Nephron (organoid): ENCODE measurements around the gene TAOK1.
A peak's percentile ranks its signal among the peaks of the same experiment; 100 is the strongest.

Source experiments
- H3K27ac Mint-ChIP-seq, 3 experiments: 2 replicates each; pipeline ENCODE4 v1.8.0; 2020; ENCODE audit warnings: mixed read lengths in 3 of 3, mild to moderate bottlenecking in 2 of 3, moderate library complexity in 1 of 3
- H3K27me3 Mint-ChIP-seq: 2 replicates; pipeline ENCODE4 v1.8.0; 2021; ENCODE audit warnings: low read depth, mild to moderate bottlenecking, moderate library complexity, mixed read lengths
- H3K36me3 Mint-ChIP-seq: 2 replicates; pipeline ENCODE4 v1.8.0; 2020; ENCODE audit warnings: low read depth, mixed read lengths
- H3K4me1 Mint-ChIP-seq: 2 replicates; pipeline ENCODE4 v1.8.0; 2020; ENCODE audit warnings: mixed read lengths
- H3K4me3 Mint-ChIP-seq, 3 experiments: 2 replicates each; pipeline ENCODE4 v1.8.0; 2020; ENCODE audit warnings: mild to moderate bottlenecking in 3 of 3, mixed read lengths in 3 of 3, moderate library complexity in 2 of 3
- H3K9me3 Mint-ChIP-seq: 2 replicates; pipeline ENCODE4 v1.8.0; 2020; ENCODE audit warnings: mixed read lengths
- CTCF ChIP-seq, 3 experiments: fragments of 200-600 bp; sonication (generic); IDR thresholded peaks; one replicate each; pipeline ENCODE4 v1.5.0; 2021; ENCODE audit warnings: antibody characterized with exemption in 3 of 3; ENCODE audit not compliant: unreplicated experiment in 3 of 3

The TAOK1 gene

DNA sequence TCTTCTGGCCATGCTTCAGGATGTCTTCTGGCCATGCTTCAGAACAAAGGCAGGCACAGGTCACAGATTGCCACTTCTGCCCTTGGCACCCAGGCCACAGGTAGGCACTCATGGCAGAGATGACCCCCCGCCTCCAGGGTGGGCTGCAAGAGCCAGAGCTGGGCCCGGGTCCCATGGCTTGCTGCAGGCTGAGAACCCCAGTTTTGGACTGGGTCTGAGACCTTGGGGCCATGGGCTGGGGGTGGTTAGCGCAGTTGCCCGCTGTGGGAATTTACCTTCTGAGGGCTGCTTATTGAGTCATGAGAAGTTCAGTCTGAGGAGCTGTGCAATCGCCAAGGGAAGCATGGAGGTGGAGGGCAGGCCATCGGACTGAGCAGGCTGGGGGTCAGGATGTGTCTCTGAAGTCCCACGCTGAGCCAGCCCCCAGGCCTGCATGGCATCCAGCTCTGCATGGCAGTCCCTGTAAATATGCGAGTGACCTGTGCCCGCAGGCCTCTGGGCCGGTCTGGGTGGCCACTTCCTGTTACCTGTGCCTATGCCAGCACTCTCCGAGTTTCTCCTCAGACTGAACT lies 204.4 kb downstream of the TAOK1 start:
- H3K36me3 Mint-ChIP-seq = no peaks in the 10 kb centered on the region
- H3K27me3 Mint-ChIP-seq = peaks cover 8% of the 10 kb centered on the region
- peak overlapping the region; percentile 82 to 85 (median 85) for H3K4me3 Mint-ChIP-seq
- peak overlapping the region in 2 of 3 experiments; percentile 43 to 44 for H3K27ac Mint-ChIP-seq
- peaks cover 55% of the 10 kb centered on the region for H3K4me1 Mint-ChIP-seq
- no peaks in the 10 kb centered on the region for H3K9me3 Mint-ChIP-seq
- TF ChIP-seq CTCF (IDR thresholded peaks at IDR 0.05; ENCODE audit: unreplicated experiment in 3 of 3) = no peak

- Mint-ChIP-seq H3K9me3 (no peaks in the 10 kb centered on the region), H3K36me3 (no peaks in the 10 kb centered on the region), H3K27ac (peak overlapping the region in 2 of 3 experiments; percentile 43 to 44), H3K27me3 (peaks cover 8% of the 10 kb centered on the region), H3K4me3 (peak overlapping the region; percentile 82 to 85 (median 85)), H3K4me1 (peaks cover 50% of the 10 kb centered on the region)
- no peak for TF ChIP-seq CTCF (IDR thresholded peaks at IDR 0.05; ENCODE audit: unreplicated experiment in 3 of 3)
Measured at GRCh38 chr17:29595107-29595942, 205.2 kb downstream of the TAOK1 start.

- Mint-ChIP-seq H3K27ac (peak overlapping the region in 1 of 3 experiments; percentile 71), H3K9me3 (no peaks in the 10 kb centered on the region), H3K4me3 (peak overlapping the region in 1 of 3 experiments; percentile 5), H3K27me3 (peaks cover 9% of the 10 kb centered on the region), H3K36me3 (no peaks in the 10 kb centered on the region), H3K4me1 (peaks cover 46% of the 10 kb centered on the region)
- TF ChIP-seq CTCF (IDR thresholded peaks at IDR 0.05; ENCODE audit: unreplicated experiment in 3 of 3) = no peak
Measured at GRCh38 chr17:29595943-29596774, 206.0 kb downstream of the TAOK1 start.

DNA sequence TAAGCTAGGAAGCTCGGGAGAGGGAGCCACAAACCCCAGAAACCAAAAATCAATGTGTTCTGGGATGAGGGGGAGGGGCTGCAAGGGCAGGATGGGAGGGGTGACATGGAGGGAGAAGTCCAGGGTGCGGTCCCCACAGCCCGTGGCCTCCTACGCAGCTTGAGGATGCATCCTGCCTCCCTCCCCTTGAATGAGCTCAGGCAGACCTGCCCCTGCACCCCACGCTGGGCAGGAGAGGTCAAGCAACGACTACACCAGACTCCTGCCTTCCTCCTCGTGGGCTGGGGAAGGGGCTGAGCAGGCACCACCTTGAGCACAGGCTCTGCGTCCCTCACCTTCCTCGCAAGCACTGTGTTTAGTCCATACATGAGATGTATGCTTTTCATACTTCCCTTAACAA lies 206.6 kb downstream of the TAOK1 start:
- Mint-ChIP-seq H3K27ac (peak overlapping the region; percentile 69 to 78 (median 71)), H3K4me3 (peak overlapping the region; percentile 49 to 76 (median 61)), H3K27me3 (peaks cover 11% of the 10 kb centered on the region), H3K9me3 (no peaks in the 10 kb centered on the region), H3K36me3 (no peaks in the 10 kb centered on the region), H3K4me1 (peaks cover 46% of the 10 kb centered on the region)
- no peak for TF ChIP-seq CTCF (IDR thresholded peaks at IDR 0.05; ENCODE audit: unreplicated experiment in 3 of 3)

DNA sequence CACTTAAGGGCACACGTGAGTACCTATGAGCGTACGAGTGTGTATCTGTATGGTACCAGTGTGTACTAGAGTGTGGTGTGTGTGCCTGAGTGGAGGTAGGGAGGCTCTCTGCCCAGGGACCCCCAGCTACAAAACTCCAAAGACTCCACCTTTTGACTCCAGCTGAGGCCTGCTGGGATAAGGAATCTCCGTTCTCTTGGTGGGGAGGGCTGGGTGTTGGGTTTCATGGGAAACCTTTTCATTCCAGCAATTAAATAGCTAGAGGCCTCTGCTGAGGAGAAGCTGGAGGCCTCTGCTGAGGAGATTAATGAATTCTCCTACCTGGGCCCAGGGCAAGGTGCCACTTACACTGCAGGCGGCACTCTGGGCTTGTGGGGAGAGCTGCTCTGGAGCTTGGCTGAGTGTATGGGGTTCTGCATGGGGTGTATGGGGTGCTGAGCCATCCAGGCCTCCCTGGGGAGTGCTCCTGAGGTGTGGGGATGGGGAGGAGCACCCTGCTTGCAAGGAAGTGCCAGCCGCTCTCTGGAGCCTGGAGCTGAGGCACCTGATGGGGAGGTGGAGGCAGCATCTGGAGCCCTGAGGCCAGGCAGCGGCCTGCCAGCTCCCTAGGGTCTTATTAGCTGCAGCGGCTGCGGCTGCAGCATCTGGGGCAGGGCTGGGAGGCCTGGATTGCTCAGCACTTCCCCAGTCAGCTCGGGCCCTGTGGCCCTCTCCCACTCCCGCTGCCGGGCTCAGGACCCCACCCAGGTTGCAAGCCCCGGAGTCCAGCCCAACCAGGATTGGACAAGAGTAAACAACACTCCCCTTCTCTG lies 207.4 kb downstream of the TAOK1 start:
- peaks cover 39% of the 10 kb centered on the region for H3K4me1 Mint-ChIP-seq
- peak overlapping the region; percentile 69 to 78 (median 71) for H3K27ac Mint-ChIP-seq
- H3K36me3 Mint-ChIP-seq = no peaks in the 10 kb centered on the region
- no peaks in the 10 kb centered on the region for H3K9me3 Mint-ChIP-seq
- no peak for TF ChIP-seq CTCF (IDR thresholded peaks at IDR 0.05; ENCODE audit: unreplicated experiment in 3 of 3)
- peaks cover 11% of the 10 kb centered on the region for H3K27me3 Mint-ChIP-seq
- peak overlapping the region; percentile 49 to 76 (median 61) for H3K4me3 Mint-ChIP-seq
